CD8-positive, alpha-beta memory T cell (primary cell): ENCODE measurements around the gene BTD. TPM values are rescaled to one million over a fixed set of nuclear protein-coding genes. Genes with fewer than 3 reads are reported as not detected.

Experiments
- CTCF ChIA-PET: fragments of 350-600 bp; sonication (Branson Sonifier 250); formaldehyde crosslinking; loops from one replicate; lab custom pipeline; 2021; ENCODE audit warnings: antibody characterized with exemption; lab: Charles Lee
- POLR2A ChIA-PET: fragments of 350-600 bp; sonication (Branson Sonifier 250); formaldehyde crosslinking; loops from one replicate; lab custom pipeline; 2021; ENCODE audit warnings: antibody characterized with exemption; lab: Charles Lee
- DNase-seq, 5 donors: peaks; one replicate each; pipeline versions ENCODE4 v3.0.0 to v3.0.0-alpha.2; 2020 to 2022; ENCODE audit warnings: mixed read lengths in 1 of 5
- H3K27ac ChIP-seq: one replicate; pipeline ENCODE4 v1.7.0; 2013; ENCODE audit warnings: low read depth, mild to moderate bottlenecking, low read length, moderate library complexity
- H3K27me3 ChIP-seq: 2 replicates; pipeline ENCODE4 v1.7.0; 2013; ENCODE audit warnings: low read length, mild to moderate bottlenecking; ENCODE audit not compliant: insufficient read depth, poor library complexity, severe bottlenecking
- H3K36me3 ChIP-seq: 2 replicates; pipeline ENCODE4 v1.7.0; 2013; ENCODE audit warnings: mild to moderate bottlenecking, low read length, moderate library complexity; ENCODE audit not compliant: insufficient read depth
- H3K4me1 ChIP-seq: 2 replicates; pipeline ENCODE4 v1.7.0; 2013; ENCODE audit warnings: mild to moderate bottlenecking, low read length, moderate library complexity; ENCODE audit not compliant: insufficient read depth
- H3K4me3 ChIP-seq: 2 replicates; pipeline ENCODE4 v1.7.0; 2013; ENCODE audit warnings: mild to moderate bottlenecking, low read length
- H3K9me3 ChIP-seq: 2 replicates; pipeline ENCODE4 v1.7.0; 2013; ENCODE audit warnings: mild to moderate bottlenecking, low read length
- H3K27ac Mint-ChIP-seq, 8 donors: one replicate each; pipeline ENCODE4 v1.8.0; 2020 to 2021; ENCODE audit warnings: mixed read lengths in 8 of 8, mild to moderate bottlenecking in 6 of 8, inconsistent platforms in 3 of 8, moderate library complexity in 3 of 8
- H3K27me3 Mint-ChIP-seq, 2 donors: one replicate each; pipeline ENCODE4 v1.8.0; 2020 to 2021; ENCODE audit warnings: mixed read lengths in 2 of 2, mild to moderate bottlenecking in 1 of 2, moderate library complexity in 1 of 2
- H3K36me3 Mint-ChIP-seq, 3 donors: one replicate each; pipeline ENCODE4 v1.8.0; 2020 to 2021; ENCODE audit warnings: mixed read lengths in 3 of 3, inconsistent platforms in 1 of 3, mild to moderate bottlenecking in 1 of 3
- H3K4me1 Mint-ChIP-seq, 3 donors: one replicate each; pipeline ENCODE4 v1.8.0; 2020 to 2021; ENCODE audit warnings: mixed read lengths in 3 of 3, inconsistent platforms in 1 of 3, mild to moderate bottlenecking in 1 of 3
- H3K4me3 Mint-ChIP-seq, 7 donors: one replicate each; pipeline ENCODE4 v1.8.0; 2020 to 2021; ENCODE audit warnings: mixed read lengths in 7 of 7, mild to moderate bottlenecking in 6 of 7, moderate library complexity in 4 of 7, inconsistent platforms in 2 of 7
- H3K9me3 Mint-ChIP-seq, 5 donors: one replicate each; pipeline ENCODE4 v1.8.0; 2020 to 2022; ENCODE audit warnings: mixed read lengths in 5 of 5, mild to moderate bottlenecking in 3 of 5, moderate library complexity in 2 of 5, inconsistent platforms in 1 of 5
- polyA plus RNA-seq: library from polyadenylated mRNA; unstranded; fragments of 300-500 nt; fragmentation: Illumina TruSeq; gene quantifications from one replicate; pipeline ENCODE4 v1.2.3, GENCODE V29; 2021
- total RNA-seq, 2 experiments: library from RNA; stranded (reverse); gene quantifications; one replicate each; pipeline ENCODE4 v1.2.3, GENCODE V29; 2021

The BTD gene
- total and polyA plus RNA-seq, 3 experiments from 2014 or later = 5.5 to 20.7 (median 6.0) TPM

DNA sequence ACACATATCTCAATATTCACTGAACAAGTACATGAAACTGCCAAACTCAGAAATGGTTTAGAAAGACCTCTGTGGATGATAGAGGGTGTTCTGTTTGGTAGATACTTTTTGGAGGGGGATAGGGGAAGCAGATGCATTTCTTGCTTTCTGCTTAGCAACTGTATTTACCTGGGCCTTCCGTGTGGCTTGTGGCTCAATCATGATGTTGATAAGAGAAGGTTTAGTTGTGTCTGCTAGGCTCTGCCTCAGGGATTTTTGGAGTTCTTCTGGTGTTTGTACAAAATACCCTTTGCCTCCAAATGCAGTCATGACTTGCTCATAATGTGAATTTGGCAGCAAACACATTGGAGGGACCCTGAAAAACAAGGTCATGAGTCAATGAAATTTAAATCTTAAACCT is 38.4 kb upstream of the BTD start:
- peak overlapping the region in 1 of 8 donors; percentile 20 for H3K27ac Mint-ChIP-seq
- Histone ChIP-seq H3K27ac (no peak overlapping the region), H3K4me1 (no peaks in the 10 kb centered on the region), H3K9me3 (no peaks in the 10 kb centered on the region), H3K27me3 (no peaks in the 10 kb centered on the region), H3K4me3 (no peak overlapping the region), H3K36me3 (peaks cover 43% of the 10 kb centered on the region)
- H3K4me1 Mint-ChIP-seq = peaks cover 6 to 10% (median 7%) of the 10 kb centered on the region in 3 donors
- H3K4me3 Mint-ChIP-seq = no peak overlapping the region
- H3K36me3 Mint-ChIP-seq = peaks cover 13 to 82% (median 24%) of the 10 kb centered on the region in 3 donors
- DNase-seq = no peak
- ChIA-PET POLR2A (no interaction called here), CTCF (no interaction called here)
- H3K9me3 Mint-ChIP-seq = no peaks in the 10 kb centered on the region
- H3K27me3 Mint-ChIP-seq = no peaks in the 10 kb centered on the region

DNA sequence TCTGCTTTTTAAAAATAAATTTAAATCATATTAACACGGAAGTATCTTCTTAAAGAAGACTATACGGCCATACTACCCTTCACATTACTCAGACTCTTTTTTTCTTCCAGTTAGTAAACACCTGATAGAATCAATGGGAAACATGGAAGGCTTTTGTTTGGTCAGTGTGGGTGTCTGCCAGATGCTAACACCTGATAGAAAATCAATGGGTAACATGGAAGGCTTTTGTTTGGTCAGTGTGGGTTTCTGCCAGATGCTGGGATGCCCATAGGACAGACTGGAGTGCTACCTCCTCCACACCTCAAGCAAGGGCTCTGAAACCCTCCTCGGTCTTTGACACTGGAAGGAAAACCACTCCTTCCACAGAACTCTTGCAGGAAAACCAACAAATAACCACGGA is 29.4 kb upstream of the BTD start:
- Histone ChIP-seq H3K4me1 (no peaks in the 10 kb centered on the region), H3K4me3 (no peak overlapping the region), H3K9me3 (no peaks in the 10 kb centered on the region), H3K36me3 (peaks cover 26% of the 10 kb centered on the region), H3K27me3 (no peaks in the 10 kb centered on the region), H3K27ac (no peak overlapping the region)
- ChIA-PET POLR2A (no interaction called here), CTCF (no interaction called here)
- no peak for DNase-seq
- H3K4me1 Mint-ChIP-seq = peaks cover 10 to 12% (median 12%) of the 10 kb centered on the region in 3 donors
- H3K27ac Mint-ChIP-seq = no peak overlapping the region
- H3K27me3 Mint-ChIP-seq = no peaks in the 10 kb centered on the region
- H3K9me3 Mint-ChIP-seq = no peaks in the 10 kb centered on the region
- peaks cover 10 to 72% (median 26%) of the 10 kb centered on the region in 3 donors for H3K36me3 Mint-ChIP-seq
- H3K4me3 Mint-ChIP-seq = no peak overlapping the region

DNA sequence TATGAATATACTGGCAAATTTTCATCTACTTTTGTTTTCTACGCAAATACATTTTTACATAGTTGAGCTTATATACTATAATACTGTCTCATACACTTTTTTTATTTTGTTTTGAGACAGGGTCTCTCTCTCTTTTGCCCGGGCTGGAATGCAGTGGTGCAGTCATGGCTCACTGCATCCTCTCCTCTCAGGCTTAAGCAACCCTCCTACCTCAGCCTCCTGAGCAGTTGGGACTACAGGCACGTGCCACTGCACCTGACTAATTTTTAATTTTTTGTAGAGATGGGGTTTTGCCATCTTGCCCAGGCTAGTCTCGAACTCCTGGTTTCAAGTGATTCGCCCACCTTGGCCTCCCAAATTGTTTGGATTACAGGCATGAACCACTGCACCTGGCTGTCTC is 26.1 kb upstream of the BTD start:
- Histone ChIP-seq H3K4me3 (no peak overlapping the region), H3K27me3 (no peaks in the 10 kb centered on the region), H3K4me1 (no peaks in the 10 kb centered on the region), H3K27ac (no peak overlapping the region), H3K36me3 (peaks cover 12% of the 10 kb centered on the region), H3K9me3 (no peaks in the 10 kb centered on the region)
- Mint-ChIP-seq H3K27me3 (no peaks in the 10 kb centered on the region), H3K36me3 (peaks cover 4 to 74% (median 27%) of the 10 kb centered on the region in 3 donors), H3K4me3 (no peak overlapping the region), H3K9me3 (no peaks in the 10 kb centered on the region), H3K27ac (no peak overlapping the region), H3K4me1 (peaks cover 6 to 13% (median 8%) of the 10 kb centered on the region in 3 donors)
- DNase-seq = no peak
- ChIA-PET CTCF (no interaction called here), POLR2A (no interaction called here)

DNA sequence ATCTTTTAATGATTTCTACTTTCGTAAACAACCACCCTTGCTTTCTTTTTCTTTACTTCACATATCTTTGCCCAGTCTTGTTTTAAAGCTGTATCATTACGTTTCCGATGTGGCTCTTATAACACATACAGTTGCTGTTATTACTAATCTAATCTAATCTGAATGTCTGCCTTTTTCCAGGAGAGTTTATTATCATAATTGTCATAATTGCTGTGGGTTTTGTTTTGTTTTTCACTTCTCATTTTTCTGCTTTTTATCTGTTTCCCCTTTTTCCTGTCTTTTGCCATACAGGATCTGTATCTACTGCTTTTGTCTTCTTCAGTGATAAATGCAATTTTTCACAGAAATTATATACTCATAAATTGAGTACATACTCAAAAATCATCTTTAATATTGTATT is 25.1 kb upstream of the BTD start:
- H3K9me3 Mint-ChIP-seq = no peaks in the 10 kb centered on the region

DNA sequence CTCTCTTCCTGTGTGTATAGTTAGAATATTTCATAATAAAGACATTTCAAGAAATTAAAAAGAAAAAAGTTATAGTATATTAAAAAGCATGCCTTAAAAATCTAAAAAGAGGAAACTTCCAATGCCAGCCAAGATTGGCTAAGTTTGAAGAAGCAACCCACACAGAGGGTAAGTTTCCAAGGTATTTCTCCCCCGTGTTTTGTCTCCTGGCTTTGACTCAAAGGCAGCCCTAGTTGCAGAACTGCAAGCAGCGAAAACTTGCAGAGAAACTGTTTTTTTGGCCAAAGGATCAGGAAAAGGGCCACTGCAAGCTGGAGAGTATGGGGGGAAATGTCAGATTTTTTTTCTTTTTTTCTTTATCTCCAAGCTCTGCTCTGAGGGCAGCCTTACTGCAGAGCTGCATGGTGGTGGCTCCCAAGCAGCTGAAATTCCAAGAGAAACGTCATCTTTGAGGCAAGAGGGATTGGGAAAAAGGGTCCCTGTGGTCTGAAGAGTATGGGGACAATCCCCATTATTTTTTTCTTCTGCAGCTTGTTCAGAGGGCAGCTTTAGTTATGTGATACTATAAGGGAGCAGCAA is 23.2 kb upstream of the BTD start:
- POLR2A ChIA-PET = no interaction called here
- Mint-ChIP-seq H3K9me3 (no peaks in the 10 kb centered on the region), H3K27ac (peak overlapping the region in 2 of 8 donors; percentile 30 to 90), H3K27me3 (no peaks in the 10 kb centered on the region), H3K4me1 (peaks cover 3 to 13% (median 4%) of the 10 kb centered on the region in 3 donors), H3K36me3 (peaks cover 0 to 74% (median 33%) of the 10 kb centered on the region in 3 donors), H3K4me3 (no peak overlapping the region)
- Histone ChIP-seq H3K27me3 (no peaks in the 10 kb centered on the region), H3K27ac (no peak overlapping the region), H3K4me1 (no peaks in the 10 kb centered on the region), H3K36me3 (peaks cover 13% of the 10 kb centered on the region), H3K4me3 (no peak overlapping the region), H3K9me3 (no peaks in the 10 kb centered on the region)
- no peak for DNase-seq
- CTCF ChIA-PET = no interaction called here

More for the DNA sequence above, 25.1 kb upstream of the BTD start:
- no peak overlapping the region for H3K27ac Mint-ChIP-seq
- no peak overlapping the region for H3K4me3 Mint-ChIP-seq
- CTCF ChIA-PET = no interaction called here
- Histone ChIP-seq H3K9me3 (no peaks in the 10 kb centered on the region), H3K4me1 (no peaks in the 10 kb centered on the region), H3K4me3 (no peak overlapping the region), H3K36me3 (peaks cover 12% of the 10 kb centered on the region), H3K27ac (no peak overlapping the region), H3K27me3 (no peaks in the 10 kb centered on the region)
- peaks cover under 1 to 73% (median 30%) of the 10 kb centered on the region in 3 donors for H3K36me3 Mint-ChIP-seq
- no peak for DNase-seq
- H3K4me1 Mint-ChIP-seq = peaks cover 5 to 13% (median 5%) of the 10 kb centered on the region in 3 donors
- H3K27me3 Mint-ChIP-seq = no peaks in the 10 kb centered on the region
- POLR2A ChIA-PET = no interaction called here

DNA sequence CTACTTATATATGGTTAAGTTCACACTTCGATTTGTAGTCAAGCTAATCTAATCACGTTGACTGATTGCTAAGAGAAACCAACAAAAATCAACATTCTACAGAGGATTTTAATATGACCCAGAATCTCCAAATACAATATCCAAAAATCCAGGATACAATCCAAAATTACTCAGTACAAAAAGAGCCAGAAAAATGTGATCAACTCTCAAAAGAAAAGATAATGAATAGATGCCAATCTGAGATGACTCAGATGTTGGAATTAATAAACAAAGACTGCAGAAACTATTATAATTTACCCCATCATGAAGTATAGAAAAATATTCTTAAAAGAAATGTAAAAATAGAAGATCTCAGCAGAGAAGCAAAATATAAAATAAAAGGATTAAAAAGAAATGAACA is 22.5 kb upstream of the BTD start:
- no peaks in the 10 kb centered on the region for H3K9me3 Mint-ChIP-seq
- H3K27ac Mint-ChIP-seq = peak overlapping the region in 1 of 8 donors; percentile 30
- Histone ChIP-seq H3K4me3 (no peak overlapping the region), H3K27ac (no peak overlapping the region), H3K9me3 (no peaks in the 10 kb centered on the region), H3K36me3 (peaks cover 7% of the 10 kb centered on the region), H3K27me3 (no peaks in the 10 kb centered on the region), H3K4me1 (no peaks in the 10 kb centered on the region)
- POLR2A ChIA-PET = no interaction called here
- no peaks in the 10 kb centered on the region for H3K27me3 Mint-ChIP-seq
- peaks cover 3 to 13% (median 4%) of the 10 kb centered on the region in 3 donors for H3K4me1 Mint-ChIP-seq
- H3K36me3 Mint-ChIP-seq = peaks cover 0 to 70% (median 32%) of the 10 kb centered on the region in 3 donors
- H3K4me3 Mint-ChIP-seq = no peak overlapping the region
- CTCF ChIA-PET = no interaction called here
- no peak for DNase-seq

DNA sequence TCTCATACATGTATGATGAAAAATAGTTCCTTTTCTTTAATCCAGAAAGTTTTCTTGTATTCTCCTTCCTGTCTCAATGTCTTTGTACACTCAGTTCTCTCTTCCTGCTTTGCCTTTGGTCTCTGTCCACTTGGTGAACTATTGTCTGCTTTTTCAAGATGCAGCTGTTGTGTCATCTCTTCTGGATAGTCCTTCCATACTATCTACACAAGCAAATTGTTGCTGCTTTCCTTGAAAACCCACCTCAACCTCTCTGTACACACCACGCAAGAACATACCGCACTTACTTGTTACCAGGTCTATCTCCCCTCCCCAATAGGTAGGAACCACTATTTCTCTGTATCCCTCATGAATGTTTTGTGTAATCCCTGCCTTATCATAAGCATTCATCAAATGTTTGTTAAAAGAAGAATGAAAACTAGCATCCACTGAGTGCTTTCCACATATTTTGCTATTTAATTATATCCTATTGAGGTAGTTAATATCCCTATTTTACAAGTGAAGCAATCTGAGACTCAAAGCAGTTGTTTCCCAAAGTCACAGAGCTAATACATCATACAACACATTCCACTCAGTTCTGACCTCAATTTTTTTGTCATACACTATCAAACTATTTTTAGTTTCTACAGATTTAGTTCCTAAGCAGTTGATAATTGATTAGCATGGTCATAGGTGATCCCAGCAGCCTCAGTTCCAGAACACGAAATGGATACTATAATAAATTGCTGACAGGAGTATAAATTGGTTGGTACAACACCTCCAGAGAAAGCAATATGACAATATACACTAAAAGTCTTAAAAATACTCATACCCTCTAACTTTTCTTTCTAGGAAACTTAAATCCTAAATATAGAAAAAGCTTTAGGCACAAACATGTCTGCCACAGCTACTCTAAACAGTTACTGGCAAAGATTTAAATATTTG is 19.8 kb upstream of the BTD start:
- DNase-seq = no peak
- POLR2A ChIA-PET = no interaction called here
- Histone ChIP-seq H3K4me1 (no peaks in the 10 kb centered on the region), H3K36me3 (peaks cover 7% of the 10 kb centered on the region), H3K4me3 (no peak overlapping the region), H3K9me3 (no peaks in the 10 kb centered on the region), H3K27ac (no peak overlapping the region), H3K27me3 (no peaks in the 10 kb centered on the region)
- Mint-ChIP-seq H3K27me3 (no peaks in the 10 kb centered on the region), H3K9me3 (no peaks in the 10 kb centered on the region), H3K27ac (peak overlapping the region in 3 of 8 donors; percentile 10 to 86 (median 14)), H3K4me1 (peaks cover 3 to 13% (median 4%) of the 10 kb centered on the region in 3 donors), H3K4me3 (no peak overlapping the region), H3K36me3 (peaks cover 9 to 81% (median 41%) of the 10 kb centered on the region in 3 donors)
- CTCF ChIA-PET = no interaction called here
